H1 (cell line): Measurements from ENCODE around the gene OPRD1. TPM values are rescaled to one million over a fixed set of nuclear protein-coding genes. Genes with fewer than 3 reads are reported as not detected.

ENCODE experiments used
- CTCF ChIA-PET: fragments of 300-600 bp; sonication (Branson Sonifier 250); formaldehyde crosslinking; loops from one replicate; lab custom pipeline; 2021; ENCODE audit not compliant: partially characterized antibody; lab: Charles Lee
- POLR2A ChIA-PET: fragments of 300-600 bp; sonication (Branson Sonifier 250); formaldehyde crosslinking; loops from one replicate; lab custom pipeline; 2021; ENCODE audit warnings: inconsistent platforms; ENCODE audit not compliant: partially characterized antibody; lab: Charles Lee
- DNase-seq, 2 experiments: peaks; one replicate each; pipeline versions ENCODE4 v3.0.0 to v3.0.0-alpha.2; 2010 to 2022; ENCODE audit warnings: low spot score in 2 of 2, low read depth in 1 of 2, mixed read lengths in 1 of 2
- FAIRE-seq: peaks from 2 replicates; lab custom pipeline; 2011; peaks lifted over from hg19 to GRCh38; lab: Jason Lieb, UNC
- H2AFZ ChIP-seq: 2 replicates; pipeline ENCODE4 v1.8.1; 2012; ENCODE audit warnings: low read length, inconsistent platforms
- H2AK5ac ChIP-seq: 2 replicates; pipeline ENCODE4 v1.6.1; 2013; ENCODE audit warnings: low read depth, low read length
- H2BK120ac ChIP-seq: replicated peaks from 2 replicates; pipeline ENCODE3; 2013; ENCODE audit warnings: low read depth, low read length, inconsistent platforms
- H2BK12ac ChIP-seq: 2 replicates; pipeline ENCODE4 v1.6.1; 2013; ENCODE audit warnings: low read depth, low read length
- H2BK15ac ChIP-seq: 2 replicates; pipeline ENCODE4 v1.6.1; 2013; ENCODE audit warnings: low read length
- H2BK20ac ChIP-seq: 2 replicates; pipeline ENCODE4 v1.6.1; 2013; ENCODE audit warnings: low read length
- H2BK5ac ChIP-seq: 2 replicates; pipeline ENCODE4 v1.6.1; 2013; ENCODE audit warnings: low read depth, low read length
- H3K14ac ChIP-seq: 2 replicates; pipeline ENCODE4 v1.6.1; 2013; ENCODE audit warnings: inconsistent platforms; ENCODE audit not compliant: insufficient read length
- H3K18ac ChIP-seq: 2 replicates; pipeline ENCODE4 v1.6.1; 2013; ENCODE audit warnings: low read length; ENCODE audit errors: extremely low read depth
- H3K23ac ChIP-seq: 2 replicates; pipeline ENCODE4 v1.6.1; 2013; ENCODE audit warnings: inconsistent platforms; ENCODE audit not compliant: insufficient read length
- H3K23me2 ChIP-seq: 2 replicates; pipeline ENCODE4 v1.6.1; 2013; ENCODE audit warnings: low read depth, low read length
- H3K27ac ChIP-seq: 2 replicates; pipeline ENCODE4 v1.6.1; 2011; ENCODE audit warnings: low read depth, low read length, inconsistent platforms
- H3K27me3 ChIP-seq, 4 experiments: replicated peaks in 1 of 4; 1 replicate in 1 of 4; 2 replicates in 3 of 4; pipeline versions ENCODE4 v1.6.1 to v1.8.1; 2011 to 2013; ENCODE audit warnings: low read length in 3 of 4, mild to moderate bottlenecking in 3 of 4, inconsistent platforms in 2 of 4, mixed read lengths in 2 of 4, moderate library complexity in 1 of 4; ENCODE audit not compliant: control insufficient read depth in 3 of 4, insufficient read depth in 3 of 4; ENCODE audit errors: extremely low read depth in 1 of 4
- H3K36me3 ChIP-seq, 4 experiments: 2 replicates each; pipeline versions ENCODE4 v1.6.1 to v1.8.1; 2011 to 2013; ENCODE audit warnings: mild to moderate bottlenecking in 4 of 4, low read length in 3 of 4, moderate library complexity in 2 of 4, control low read depth in 1 of 4, inconsistent platforms in 1 of 4; ENCODE audit not compliant: insufficient read depth in 4 of 4, control insufficient read depth in 2 of 4
- H3K4ac ChIP-seq: replicated peaks from 2 replicates; pipeline ENCODE3; 2013; ENCODE audit warnings: low read length, low read depth, mixed read lengths, inconsistent platforms; ENCODE audit not compliant: insufficient read length
- H3K4me1 ChIP-seq, 4 experiments: replicated peaks in 1 of 4; 1 replicate in 1 of 4; 2 replicates in 3 of 4; pipeline versions ENCODE4 v1.6.1 to v1.8.1; 2011 to 2013; ENCODE audit warnings: low read length in 3 of 4, inconsistent platforms in 2 of 4, mixed read lengths in 1 of 4; ENCODE audit not compliant: insufficient read depth in 4 of 4, control insufficient read depth in 3 of 4
- H3K4me2 ChIP-seq, 2 experiments: 2 replicates each; pipeline versions ENCODE4 v1.6.1 to v1.8.1; 2011 to 2013; ENCODE audit warnings: low read depth in 2 of 2, low read length in 2 of 2, control low read depth in 1 of 2, inconsistent platforms in 1 of 2, mild to moderate bottlenecking in 1 of 2; ENCODE audit not compliant: insufficient read depth in 1 of 2
- H3K4me3 ChIP-seq, 4 experiments: fragments of 200-600, 300-600 bp in 1 of 4; sonication (generic), shearing (Covaris generic), sonication (Bioruptor Twin) in 1 of 4; 2 replicates each; pipeline versions ENCODE4 v1.5.1 to v1.8.1; 2011 to 2016; ENCODE audit warnings: low read length in 4 of 4, low read depth in 3 of 4, control low read depth in 2 of 4, inconsistent platforms in 2 of 4, mild to moderate bottlenecking in 2 of 4, mixed read lengths in 1 of 4, moderate library complexity in 1 of 4; ENCODE audit not compliant: insufficient read depth in 2 of 4; ENCODE audit errors: extremely low read depth in 1 of 4
- H3K56ac ChIP-seq: replicated peaks from 2 replicates; pipeline ENCODE3; 2013; ENCODE audit warnings: low read depth, mild to moderate bottlenecking, mixed read lengths, low read length, inconsistent platforms; ENCODE audit not compliant: insufficient read length
- H3K79me1 ChIP-seq: 2 replicates; pipeline ENCODE4 v1.6.1; 2013; ENCODE audit warnings: low read depth, low read length, control low read depth
- H3K79me2 ChIP-seq, 2 experiments: 2 replicates each; pipeline versions ENCODE4 v1.6.1 to v1.8.1; 2012 to 2013; ENCODE audit warnings: low read length in 2 of 2, mild to moderate bottlenecking in 2 of 2, inconsistent platforms in 1 of 2; ENCODE audit not compliant: insufficient read depth in 2 of 2, control insufficient read depth in 1 of 2
- H3K9ac ChIP-seq, 4 experiments: replicated peaks in 1 of 4; 1 replicate in 1 of 4; 2 replicates in 3 of 4; pipeline versions ENCODE4 v1.6.1 to v1.8.1; 2011 to 2013; ENCODE audit warnings: low read depth in 3 of 4, low read length in 3 of 4, control low read depth in 2 of 4, mild to moderate bottlenecking in 2 of 4, moderate library complexity in 2 of 4, inconsistent platforms in 1 of 4; ENCODE audit errors: extremely low read depth in 1 of 4
- H3K9me3 ChIP-seq, 2 experiments: 2 replicates each; pipeline versions ENCODE4 v1.6.1 to v1.8.1; 2012 to 2013; ENCODE audit warnings: mild to moderate bottlenecking in 2 of 2, moderate library complexity in 2 of 2, control low read depth in 1 of 2, inconsistent platforms in 1 of 2, low read depth in 1 of 2, low read length in 1 of 2, mixed read lengths in 1 of 2; ENCODE audit not compliant: insufficient read depth in 2 of 2
- H4K20me1 ChIP-seq, 2 experiments: replicated peaks in 1 of 2; 2 replicates each; pipeline versions ENCODE3 to v1.8.1; 2011 to 2013; ENCODE audit warnings: inconsistent platforms in 2 of 2, low read length in 2 of 2, mild to moderate bottlenecking in 1 of 2; ENCODE audit not compliant: insufficient read depth in 2 of 2, control insufficient read depth in 1 of 2
- H4K5ac ChIP-seq: 2 replicates; pipeline ENCODE4 v1.6.1; 2013; ENCODE audit warnings: low read length, low read depth, mixed read lengths, inconsistent platforms; ENCODE audit not compliant: insufficient read length
- H4K8ac ChIP-seq: 2 replicates; pipeline ENCODE4 v1.8.0; 2013; ENCODE audit warnings: mild to moderate bottlenecking, moderate library complexity, low read length, inconsistent platforms; ENCODE audit not compliant: insufficient read depth; ENCODE audit errors: extremely low read depth
- H4K91ac ChIP-seq: replicated peaks from 2 replicates; pipeline ENCODE3; 2013; ENCODE audit warnings: low read length, mixed read lengths, inconsistent platforms; ENCODE audit not compliant: insufficient read length
- ATF2 ChIP-seq: IDR thresholded peaks from 2 replicates; pipeline ENCODE4 v1.6.1; 2012; ENCODE audit warnings: low read length, inconsistent platforms
- BCL11A ChIP-seq, 2 experiments: IDR thresholded peaks; one replicate each; pipeline ENCODE4 v1.6.1; 2011; ENCODE audit warnings: low read depth in 2 of 2, low read length in 2 of 2, mild to moderate bottlenecking in 2 of 2
- CTBP2 ChIP-seq: IDR thresholded peaks from 2 replicates; pipeline ENCODE4 v1.7.0; 2011; ENCODE audit warnings: borderline replicate concordance, mild to moderate bottlenecking, moderate library complexity, mixed read lengths, low read length; ENCODE audit not compliant: insufficient read depth, insufficient read length
- HDAC2 ChIP-seq, 2 experiments: fragments of 300-600 bp in 1 of 2; sonication (generic) in 1 of 2; IDR thresholded peaks; 2 replicates each; pipeline ENCODE4 v1.6.1; 2011 to 2012; ENCODE audit warnings: low read depth in 2 of 2, low read length in 2 of 2, mild to moderate bottlenecking in 2 of 2, moderate library complexity in 2 of 2, borderline replicate concordance in 1 of 2, inconsistent platforms in 1 of 2
- JUN ChIP-seq: IDR thresholded peaks from 2 replicates; pipeline ENCODE4 v1.6.1; 2011; ENCODE audit warnings: low read depth, mild to moderate bottlenecking, improper control_type of control experiment, low read length
- KDM4A ChIP-seq: IDR thresholded peaks from one replicate; pipeline ENCODE4 v1.7.1; 2012; ENCODE audit warnings: low read depth, mild to moderate bottlenecking, moderate library complexity, low read length, inconsistent platforms; ENCODE audit not compliant: severe bottlenecking
- MAFK ChIP-seq: IDR thresholded peaks from 2 replicates; pipeline ENCODE4 v1.6.1; 2012; ENCODE audit warnings: low read depth, mild to moderate bottlenecking, improper control_type of control experiment, low read length
- POLR2A ChIP-seq, 2 experiments: IDR thresholded peaks; 1 replicate in 1 of 2; 2 replicates in 1 of 2; pipeline ENCODE4 v1.6.1; 2011; ENCODE audit warnings: low read depth in 2 of 2, low read length in 2 of 2, mild to moderate bottlenecking in 2 of 2; ENCODE audit errors: control extremely low read depth in 1 of 2
- RXRA ChIP-seq: IDR thresholded peaks from 2 replicates; pipeline ENCODE4 v1.6.1; 2011; ENCODE audit warnings: low read depth, mild to moderate bottlenecking, low read length, moderate library complexity; ENCODE audit not compliant: insufficient read depth
- SUZ12 ChIP-seq: fragments of 200-600 bp; sonication (generic); IDR thresholded peaks from 2 replicates; pipeline ENCODE4 v1.6.1; 2012; ENCODE audit warnings: mild to moderate bottlenecking, inconsistent platforms, low read length, moderate library complexity, mixed read lengths
- ZNF274 ChIP-seq: IDR thresholded peaks from 2 replicates; pipeline ENCODE4 v1.7.0; 2012; ENCODE audit warnings: low read length, borderline replicate concordance; ENCODE audit errors: extremely low read depth
- WGBS, 2 experiments: shearing (Covaris generic) in 1 of 2; methylation state at CpG; one replicate each; pipeline versions ENCODE4 v1.1.6 to v1.1.7; 2013 to 2015; ENCODE audit warnings: low lambda C conversion rate in 2 of 2, mixed read lengths in 2 of 2, inconsistent platforms in 1 of 2, low coverage in 1 of 2, missing lambda C conversion rate in 1 of 2; ENCODE audit not compliant: insufficient replicate concordance in 2 of 2, insufficient coverage in 1 of 2, insufficient read length in 1 of 2; ENCODE audit errors: extremely low coverage in 1 of 2, missing lambda C conversion rate in 1 of 2; 5-methylcytosine and 5-hydroxymethylcytosine counted together
- polyA plus RNA-seq, 7 experiments: library from polyadenylated mRNA; depleted of rRNA in 3 of 7; stranded (reverse) in 5 of 7; unstranded in 2 of 7; fragments of >200 nt in 5 of 7; fragments of 200-250 nt in 2 of 7; gene quantifications; 1 replicate in 5 of 7; 2 replicates in 1 of 7; 4 replicates in 1 of 7; pipeline versions ENCODE4 v1.2.1 to v1.2.3, GENCODE V29; 2011 to 2013; ENCODE audit warnings: missing spikeins in 2 of 7, mixed read lengths in 2 of 7
- total RNA-seq: library from RNA; stranded (reverse); fragmentation: NEBNext Ultra II Directional; extraction: Animal tissue kit (Norgen Biotek cat#: 25700); gene quantifications from 2 replicates; pipeline ENCODE4 v1.2.1, GENCODE V29; 2021

Gene OPRD1
- total and polyA plus RNA-seq, 2 of the 8 experiments (the other 6 are each of a cell fraction or from before 2014, with no cell fraction given): 2.6 to 3.7 TPM

GRCh38 chr1:28890836-28891235 is 78.9 kb downstream of the OPRD1 start:
- Histone ChIP-seq H2BK12ac (no peak overlapping the region), H3K23me2 (peaks cover 16% of the 10 kb centered on the region; the same call in 1 of the 2 replicates), H4K20me1 (no peaks in the 10 kb centered on the region), H3K23ac (no peak overlapping the region), H3K36me3 (no peaks in the 10 kb centered on the region), H3K9me3 (no peaks in the 10 kb centered on the region), H2BK5ac (no peak overlapping the region), H3K56ac (no peak overlapping the region), H2BK120ac (no peak overlapping the region), H4K5ac (no peak overlapping the region), H3K79me2 (no peaks in the 10 kb centered on the region), H3K14ac (no peak overlapping the region), H3K4me2 (no peak overlapping the region), H3K4me1 (peaks cover 2 to 8% (median 7%) of the 10 kb centered on the region in 4 experiments; a peak in 6 of 7 replicates), H4K91ac (no peak overlapping the region), H3K4me3 (no peak overlapping the region), H4K8ac (no peak overlapping the region), H3K27ac (no peak overlapping the region), H3K79me1 (no peaks in the 10 kb centered on the region), H3K4ac (no peak overlapping the region), H2BK15ac (no peak overlapping the region), H3K18ac (no peak overlapping the region), H3K27me3 (peaks cover 0 to 11% (median 6%) of the 10 kb centered on the region in 4 experiments; a peak in 4 of 7 replicates), H2BK20ac (no peak overlapping the region), H3K9ac (no peak overlapping the region), H2AFZ (no peak overlapping the region), H2AK5ac (no peak overlapping the region)
- ChIA-PET POLR2A (interaction anchor here (1.6 kb wide), 1 partner anchor 24 kb away, joined by 5 read pairs; the partner anchor contains the start of gene EPB41), CTCF (interaction anchor here (1.1 to 12.1 kb wide), 9 partner anchors 9 to 961 kb away, joined by 3 to 130 read pairs (median 3); partner anchors contain the start of gene TMEM200B)
- FAIRE-seq (no peak), DNase-seq (no peak)
- WGBS, 2 experiments: 91% methylated on average over 2 of the region's 2 CpGs; no CpG with 5 or more reads in 1 of the 2 experiments
- TF ChIP-seq JUN (no peak), BCL11A (IDR thresholded peaks at IDR 0.05; ENCODE audit: low read depth in 2 of 2, low read length in 2 of 2) (no peak), CTBP2 (no peak), RXRA (no peak), HDAC2 (IDR thresholded peaks at IDR 0.05; ENCODE audit: borderline replicate concordance in 1 of 2, low read depth in 2 of 2, low read length in 2 of 2) (no peak), ATF2 (no peak), SUZ12 (no peak), POLR2A (IDR thresholded peaks at IDR 0.05; ENCODE audit: control extremely low read depth in 1 of 2, low read depth in 2 of 2, low read length in 2 of 2) (no peak), MAFK (no peak), KDM4A (no peak), ZNF274 (no peak)
